Measurements from ENCODE around the gene PAM.

DNA sequence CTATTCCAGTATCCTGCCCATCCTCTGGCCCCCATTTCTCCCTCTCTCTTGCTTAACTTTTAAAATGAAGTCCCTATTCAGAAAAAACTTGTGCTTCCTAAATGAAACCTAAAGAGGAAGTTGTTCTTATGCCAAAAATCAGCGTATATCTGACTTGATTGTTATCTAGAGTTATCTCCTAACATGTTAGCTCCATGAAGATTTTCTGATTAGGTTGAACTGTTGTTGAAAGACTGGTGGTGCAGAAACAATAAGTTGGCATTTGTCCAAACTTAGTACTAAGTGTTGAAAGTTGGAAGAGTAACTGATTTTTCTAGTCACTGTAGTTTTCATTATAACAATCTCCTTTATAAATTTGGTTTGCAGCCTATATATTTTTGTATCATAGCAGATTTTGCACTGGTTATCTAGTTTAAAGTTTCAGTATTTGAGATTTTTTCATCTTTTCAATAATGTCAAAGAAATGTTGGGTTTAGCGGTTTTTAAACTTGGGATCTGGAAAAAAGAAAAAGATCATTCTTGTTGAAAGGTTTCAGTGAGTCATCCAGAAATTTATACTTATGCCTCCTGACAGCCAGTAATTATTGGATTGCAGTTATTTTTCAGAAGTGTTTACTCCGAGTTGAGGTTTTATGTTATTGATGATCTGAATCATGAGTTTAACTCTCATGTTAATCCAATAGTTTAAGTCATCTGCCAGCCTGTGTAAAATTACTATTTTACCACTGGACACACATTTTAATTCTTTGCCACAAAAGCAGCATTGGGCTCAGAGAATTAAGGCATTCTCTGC lies 60.6 kb downstream of the PAM start:
- TF ChIP-seq, protein P1, sequence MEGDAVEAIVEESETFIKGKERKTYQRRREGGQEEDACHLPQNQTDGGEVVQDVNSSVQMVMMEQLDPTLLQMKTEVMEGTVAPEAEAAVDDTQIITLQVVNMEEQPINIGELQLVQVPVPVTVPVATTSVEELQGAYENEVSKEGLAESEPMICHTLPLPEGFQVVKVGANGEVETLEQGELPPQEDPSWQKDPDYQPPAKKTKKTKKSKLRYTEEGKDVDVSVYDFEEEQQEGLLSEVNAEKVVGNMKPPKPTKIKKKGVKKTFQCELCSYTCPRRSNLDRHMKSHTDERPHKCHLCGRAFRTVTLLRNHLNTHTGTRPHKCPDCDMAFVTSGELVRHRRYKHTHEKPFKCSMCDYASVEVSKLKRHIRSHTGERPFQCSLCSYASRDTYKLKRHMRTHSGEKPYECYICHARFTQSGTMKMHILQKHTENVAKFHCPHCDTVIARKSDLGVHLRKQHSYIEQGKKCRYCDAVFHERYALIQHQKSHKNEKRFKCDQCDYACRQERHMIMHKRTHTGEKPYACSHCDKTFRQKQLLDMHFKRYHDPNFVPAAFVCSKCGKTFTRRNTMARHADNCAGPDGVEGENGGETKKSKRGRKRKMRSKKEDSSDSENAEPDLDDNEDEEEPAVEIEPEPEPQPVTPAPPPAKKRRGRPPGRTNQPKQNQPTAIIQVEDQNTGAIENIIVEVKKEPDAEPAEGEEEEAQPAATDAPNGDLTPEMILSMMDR (IDR thresholded peaks at IDR 0.05), result no peak
- no peak for TF ChIP-seq ZFX (IDR thresholded peaks at IDR 0.05; ENCODE audit: borderline replicate concordance)

Measured in 22Rv1 (cell line).